ENCODE measurements around the gene NECAB2. TPM values are rescaled to one million over a fixed set of nuclear protein-coding genes. Genes with fewer than 3 reads are reported as not detected.

Gene NECAB2
- total and polyA plus RNA-seq, 2 donors: 0.20 to 1.0 TPM

DNA sequence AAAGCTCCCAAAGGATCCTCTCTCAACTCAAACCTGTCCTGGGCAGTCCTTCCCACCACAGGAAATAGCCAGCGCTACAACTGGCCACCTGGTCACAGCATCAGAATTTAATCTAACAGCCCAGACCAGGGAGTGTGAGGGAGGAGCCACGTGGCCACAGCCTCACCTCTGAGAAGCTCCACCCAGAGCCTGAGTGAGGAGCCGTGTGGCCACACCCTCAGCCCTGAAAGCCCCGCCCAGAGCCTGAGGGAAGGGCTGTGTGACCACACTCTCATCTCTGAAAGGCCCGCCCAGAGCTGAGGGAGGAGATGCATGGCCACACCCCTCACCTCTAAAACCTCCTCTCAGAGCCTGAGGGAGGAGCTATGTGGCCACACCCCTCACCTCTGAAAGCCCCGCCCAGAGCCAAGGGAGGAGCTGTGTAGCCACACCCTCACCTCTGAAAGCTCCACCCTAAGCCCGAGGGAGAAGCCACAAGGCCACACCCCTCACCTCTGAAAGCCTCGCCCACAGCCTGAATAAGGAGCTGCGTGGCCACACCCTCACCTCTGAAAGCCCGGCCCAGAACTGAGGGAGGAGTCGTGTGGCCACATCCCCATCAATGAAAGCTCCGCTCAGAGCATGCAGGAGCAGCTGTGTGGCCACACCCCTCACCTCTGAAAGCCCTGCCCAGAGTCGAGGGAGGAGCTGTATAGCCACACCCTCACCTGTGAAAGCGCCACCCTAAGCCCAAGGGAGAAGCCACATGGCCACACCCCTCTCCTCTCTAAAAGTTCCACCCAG, 45.9 kb downstream of the NECAB2 start:
- no peak for DNase-seq (ENCODE audit: extremely low spot score)
- Histone ChIP-seq H3K4me1 (ENCODE audit: insufficient read depth) (no peaks in the 10 kb centered on the region), H3K4me3 (ENCODE audit: low read depth, low read length) (no peak overlapping the region), H3K36me3 (ENCODE audit: insufficient read depth) (no peaks in the 10 kb centered on the region), H3K27ac (ENCODE audit: low read depth) (no peak overlapping the region)
- 13% methylated on average over 14 of the region's 14 CpGs for WGBS

DNA sequence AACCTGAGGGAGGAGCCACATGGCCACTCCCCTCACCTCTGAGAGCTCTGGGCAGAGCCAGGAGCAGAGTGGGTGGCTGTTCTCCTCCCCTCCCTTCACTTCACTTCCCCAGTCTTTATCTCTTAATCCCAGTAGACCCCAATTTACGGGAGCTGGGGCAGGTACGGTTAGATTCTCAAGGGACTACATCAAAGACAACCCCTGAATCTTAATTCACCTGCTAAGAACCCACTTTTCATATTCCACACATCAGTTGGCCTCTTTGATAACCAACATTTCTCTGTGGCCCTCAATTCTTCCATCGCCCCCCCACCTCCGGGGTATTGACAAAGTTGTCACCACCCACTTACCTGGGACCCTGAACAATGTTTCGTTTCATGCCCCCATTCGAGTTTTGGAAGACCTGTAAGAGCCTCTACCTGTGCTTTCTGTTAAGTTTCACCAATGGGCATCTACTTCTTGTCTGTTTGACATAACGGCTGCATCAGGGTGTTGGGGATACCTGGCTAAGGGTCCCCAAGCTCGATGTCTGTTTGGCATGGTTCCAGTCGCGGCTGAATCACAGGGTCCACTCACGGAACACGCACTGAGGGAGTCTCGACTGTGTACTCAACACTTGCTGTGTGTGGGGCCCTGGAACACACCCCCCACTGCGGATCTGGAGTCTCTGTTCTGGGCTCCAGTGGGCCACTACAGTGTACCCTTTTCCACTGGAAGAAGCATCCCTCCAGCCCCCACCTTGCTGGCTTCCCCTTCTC, 46.7 kb downstream of the NECAB2 start:
- Histone ChIP-seq H3K27ac (ENCODE audit: low read depth) (no peak overlapping the region), H3K4me1 (ENCODE audit: insufficient read depth) (no peaks in the 10 kb centered on the region), H3K4me3 (ENCODE audit: low read depth, low read length) (no peak overlapping the region), H3K36me3 (ENCODE audit: insufficient read depth) (no peaks in the 10 kb centered on the region)
- no peak for DNase-seq (ENCODE audit: extremely low spot score)
- WGBS: 71% methylated on average over 14 of the region's 14 CpGs

DNA sequence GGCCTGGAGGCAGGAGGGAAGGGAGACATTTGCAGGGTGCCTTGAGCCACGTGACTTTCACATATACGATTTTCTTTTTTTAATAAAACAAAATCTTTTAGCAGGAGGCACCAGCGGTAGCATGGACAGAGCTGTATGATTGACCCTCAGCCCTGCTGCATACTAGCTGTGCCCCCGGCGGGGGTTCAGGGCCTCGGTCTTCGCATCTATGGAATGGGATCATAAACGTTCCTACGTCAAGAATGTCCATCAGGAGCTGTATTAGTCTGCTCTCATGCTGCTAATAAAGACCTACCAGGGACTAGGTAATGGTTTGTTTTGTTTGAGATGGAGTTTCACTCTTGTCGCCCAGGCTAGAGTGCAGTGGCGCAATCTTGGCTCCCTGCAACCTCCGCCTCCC, 47.4 kb downstream of the NECAB2 start:
- H3K36me3 ChIP-seq (ENCODE audit: insufficient read depth): no peaks in the 10 kb centered on the region
- WGBS: 83% methylated on average over 12 of the region's 12 CpGs
- no peak overlapping the region for H3K27ac ChIP-seq (ENCODE audit: low read depth)
- H3K4me3 ChIP-seq (ENCODE audit: low read depth, low read length): no peak overlapping the region
- no peak for DNase-seq (ENCODE audit: extremely low spot score)
- no peaks in the 10 kb centered on the region for H3K4me1 ChIP-seq (ENCODE audit: insufficient read depth)

DNA sequence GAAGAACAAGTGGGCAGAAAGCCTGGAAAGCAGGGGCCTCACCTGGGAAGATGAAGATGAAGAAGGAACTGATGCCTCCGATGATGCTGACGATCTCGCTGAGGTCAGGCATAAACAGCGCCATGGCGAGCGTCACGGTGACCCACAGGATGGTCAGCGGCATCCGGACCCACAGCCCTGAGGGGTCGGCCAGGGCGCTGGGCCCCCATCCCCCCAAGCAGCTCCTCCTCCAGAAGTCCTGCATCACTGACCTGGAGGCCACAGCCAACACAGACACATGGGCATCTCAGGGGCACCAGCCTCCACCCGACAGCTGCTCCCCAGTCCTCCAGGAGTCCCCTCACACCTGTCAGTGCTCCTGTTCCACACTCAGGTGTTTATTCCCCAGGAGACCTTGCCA, 48.4 kb downstream of the NECAB2 start:
- Histone ChIP-seq H3K36me3 (ENCODE audit: insufficient read depth) (no peaks in the 10 kb centered on the region), H3K27ac (ENCODE audit: low read depth) (no peak overlapping the region), H3K4me1 (ENCODE audit: insufficient read depth) (no peaks in the 10 kb centered on the region), H3K4me3 (ENCODE audit: low read depth, low read length) (no peak overlapping the region)
- DNase-seq (ENCODE audit: extremely low spot score): no peak
- WGBS: 95% methylated on average over 12 of the region's 12 CpGs

DNA sequence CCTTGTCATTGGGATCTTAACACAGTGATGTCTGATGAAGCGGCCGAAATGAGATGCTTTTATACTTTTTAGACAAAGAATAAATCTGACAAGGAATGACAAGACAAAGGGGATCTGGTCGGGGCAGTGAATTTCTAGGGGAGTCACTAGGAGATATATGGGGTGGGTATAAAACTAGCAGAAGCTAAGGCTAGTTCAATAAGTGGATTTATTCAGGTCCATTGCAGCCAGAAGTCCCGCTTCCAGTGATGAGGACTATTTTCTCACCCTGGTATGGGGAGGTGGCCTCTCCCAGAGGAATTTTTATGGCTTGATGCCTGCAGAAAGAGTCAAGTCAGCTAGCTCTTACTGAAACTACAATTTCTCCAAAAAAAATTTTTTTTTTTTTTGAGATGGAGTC, 50.7 kb downstream of the NECAB2 start:
- H3K27ac ChIP-seq (ENCODE audit: low read depth): no peak overlapping the region
- 88% methylated on average over 4 of the region's 4 CpGs for WGBS
- H3K4me1 ChIP-seq (ENCODE audit: insufficient read depth): no peaks in the 10 kb centered on the region
- no peak for DNase-seq (ENCODE audit: extremely low spot score)
- H3K4me3 ChIP-seq (ENCODE audit: low read depth, low read length): no peak overlapping the region
- no peaks in the 10 kb centered on the region for H3K36me3 ChIP-seq (ENCODE audit: insufficient read depth)

DNA sequence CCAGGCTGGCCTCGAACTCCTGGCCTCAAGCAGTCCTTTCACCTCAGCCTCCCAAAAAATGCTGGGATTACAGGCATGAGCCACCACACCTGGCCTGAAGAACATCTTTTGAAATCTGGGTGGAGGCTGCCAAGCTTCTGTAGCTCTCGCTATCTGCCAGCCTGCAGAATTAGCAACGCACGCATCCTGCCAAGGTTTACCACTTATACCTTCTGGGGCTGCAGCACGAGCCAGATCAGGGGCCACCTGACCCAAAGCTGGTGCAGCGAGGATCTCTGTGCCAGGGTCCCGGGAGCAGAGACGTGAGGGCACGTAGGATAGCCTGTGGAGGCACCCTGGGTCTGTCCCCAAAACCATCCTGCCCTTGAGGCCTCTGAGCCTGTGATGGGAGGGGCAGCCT, 52.3 kb downstream of the NECAB2 start:
- WGBS: 91% methylated on average over 9 of the region's 9 CpGs
- Histone ChIP-seq H3K4me3 (ENCODE audit: low read depth, low read length) (no peak overlapping the region), H3K4me1 (ENCODE audit: insufficient read depth) (no peaks in the 10 kb centered on the region), H3K27ac (ENCODE audit: low read depth) (no peak overlapping the region), H3K36me3 (ENCODE audit: insufficient read depth) (no peaks in the 10 kb centered on the region)
- no peak for DNase-seq (ENCODE audit: extremely low spot score)

DNA sequence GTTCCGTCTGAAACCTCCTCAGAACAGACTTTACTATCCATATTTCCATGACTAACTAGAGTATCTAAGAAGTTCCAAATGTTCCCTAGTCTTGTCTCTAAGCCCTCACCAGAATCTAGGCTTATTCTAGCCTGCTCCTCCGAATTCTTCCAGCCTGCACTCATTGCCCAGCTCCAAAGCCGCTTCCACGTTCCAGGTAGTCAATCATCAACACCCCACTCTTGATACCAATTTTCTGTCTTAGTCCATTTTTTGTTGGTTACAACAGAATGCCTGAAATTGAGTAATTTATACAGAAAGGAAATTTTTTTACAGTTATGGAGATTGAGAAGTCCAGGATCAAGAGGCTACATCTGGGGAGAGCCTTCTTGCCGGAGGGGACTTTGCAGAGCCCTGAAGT, 53.4 kb downstream of the NECAB2 start:
- Histone ChIP-seq H3K4me1 (ENCODE audit: insufficient read depth) (no peaks in the 10 kb centered on the region), H3K27ac (ENCODE audit: low read depth) (no peak overlapping the region), H3K36me3 (ENCODE audit: insufficient read depth) (no peaks in the 10 kb centered on the region), H3K4me3 (ENCODE audit: low read depth, low read length) (no peak overlapping the region)
- no peak for DNase-seq (ENCODE audit: extremely low spot score)
- 73% methylated on average over 5 of the region's 5 CpGs for WGBS

DNA sequence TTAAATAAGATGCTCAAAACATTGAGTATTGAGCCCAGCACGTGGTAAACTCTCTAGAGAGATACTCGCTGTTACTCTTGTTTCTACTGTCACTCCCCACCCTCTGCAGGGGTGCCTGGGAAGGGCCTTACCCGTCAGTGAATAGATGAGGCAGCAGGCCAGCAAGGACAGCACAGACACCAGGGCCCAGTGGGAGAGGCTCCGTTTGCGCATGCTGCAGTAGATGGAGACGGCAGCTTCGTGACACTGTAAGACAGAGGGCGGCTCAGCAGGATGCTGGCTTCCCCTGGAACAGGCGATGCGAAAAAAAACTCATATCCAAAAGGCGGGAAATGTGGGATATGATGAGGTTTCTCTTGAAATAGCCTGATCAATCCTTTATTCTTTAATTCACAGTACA, 54.6 kb downstream of the NECAB2 start:
- no peaks in the 10 kb centered on the region for H3K36me3 ChIP-seq (ENCODE audit: insufficient read depth)
- H3K4me3 ChIP-seq (ENCODE audit: low read depth, low read length): no peak overlapping the region
- no peak overlapping the region for H3K27ac ChIP-seq (ENCODE audit: low read depth)
- DNase-seq (ENCODE audit: extremely low spot score): no peak
- 72% methylated on average over 11 of the region's 11 CpGs for whole genome bisulfite sequencing
- no peaks in the 10 kb centered on the region for H3K4me1 ChIP-seq (ENCODE audit: insufficient read depth)

DNA sequence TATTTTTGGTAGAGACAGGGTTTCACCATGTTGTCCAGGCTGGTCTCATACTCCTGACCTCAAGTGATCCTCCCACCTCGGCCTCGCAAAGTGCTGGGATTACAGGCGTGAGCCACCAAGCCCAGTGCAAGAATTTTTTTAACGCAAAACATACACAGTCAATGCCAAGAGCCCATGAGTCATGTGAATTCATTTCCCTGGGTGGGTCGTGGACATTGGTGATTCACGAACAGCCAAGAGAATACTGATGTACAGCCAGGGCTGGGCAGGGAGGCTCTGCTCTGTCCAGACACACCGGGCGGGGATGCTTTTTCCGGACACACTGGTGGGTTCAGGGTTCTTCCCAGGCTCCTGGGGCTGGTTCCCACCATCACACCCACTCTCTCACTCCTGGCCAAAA, 56.8 kb downstream of the NECAB2 start:
- no peak overlapping the region for H3K27ac ChIP-seq (ENCODE audit: low read depth)
- no peak overlapping the region for H3K4me3 ChIP-seq (ENCODE audit: low read depth, low read length)
- H3K36me3 ChIP-seq (ENCODE audit: insufficient read depth): no peaks in the 10 kb centered on the region
- DNase-seq (ENCODE audit: extremely low spot score): no peak
- H3K4me1 ChIP-seq (ENCODE audit: insufficient read depth): no peaks in the 10 kb centered on the region
- WGBS: 52% methylated on average over 9 of the region's 9 CpGs

DNA sequence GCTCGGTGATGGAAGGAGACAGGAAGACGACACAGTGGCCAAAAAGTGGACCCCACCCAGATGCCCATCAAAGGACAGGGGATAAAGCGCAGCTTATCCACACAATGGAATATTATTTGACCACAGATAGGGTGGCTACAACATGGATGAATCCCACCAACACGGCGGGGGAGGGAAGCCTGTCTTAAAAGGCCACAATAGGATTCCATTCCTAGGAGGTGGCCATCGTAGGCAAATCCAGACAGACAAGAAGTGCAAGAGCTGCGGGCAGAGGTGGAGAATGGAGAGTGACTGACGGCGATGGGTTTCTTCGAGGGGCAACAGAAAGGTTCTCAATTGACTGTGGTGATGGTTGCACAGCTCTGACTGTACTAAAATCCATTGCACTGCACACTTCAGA, 58.6 kb downstream of the NECAB2 start:
- DNase-seq (ENCODE audit: extremely low spot score): no peak
- H3K36me3 ChIP-seq (ENCODE audit: insufficient read depth): no peaks in the 10 kb centered on the region
- H3K4me1 ChIP-seq (ENCODE audit: insufficient read depth): no peaks in the 10 kb centered on the region
- no peak overlapping the region for H3K4me3 ChIP-seq (ENCODE audit: low read depth, low read length)
- WGBS: 87% methylated on average over 10 of the region's 10 CpGs
- H3K27ac ChIP-seq (ENCODE audit: low read depth): no peak overlapping the region

DNA sequence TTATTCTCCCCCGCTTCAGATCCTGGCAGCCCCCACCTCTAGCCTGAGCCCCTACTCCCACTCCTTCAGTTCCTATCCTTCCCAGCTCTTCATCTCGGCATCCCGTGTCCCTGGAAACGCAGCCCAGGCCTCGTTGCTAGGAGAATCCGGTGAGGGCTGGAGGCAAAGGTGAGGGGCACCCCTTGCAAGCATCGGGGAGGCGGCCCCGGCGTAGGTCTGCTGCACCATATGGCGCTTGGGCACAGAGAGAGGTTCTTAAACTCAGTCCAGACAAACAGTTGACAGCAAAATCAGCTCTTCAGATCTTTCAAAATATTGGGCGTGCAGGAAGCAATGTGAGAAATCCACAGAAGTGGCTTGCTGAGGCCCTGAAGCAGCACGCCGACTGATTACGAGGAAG, 59.6 kb downstream of the NECAB2 start:
- Histone ChIP-seq H3K36me3 (ENCODE audit: insufficient read depth) (no peaks in the 10 kb centered on the region), H3K4me3 (ENCODE audit: low read depth, low read length) (no peak overlapping the region), H3K4me1 (ENCODE audit: insufficient read depth) (no peaks in the 10 kb centered on the region), H3K27ac (ENCODE audit: low read depth) (no peak overlapping the region)
- WGBS: 62% methylated on average over 15 of the region's 15 CpGs
- DNase-seq (ENCODE audit: extremely low spot score): no peak

DNA sequence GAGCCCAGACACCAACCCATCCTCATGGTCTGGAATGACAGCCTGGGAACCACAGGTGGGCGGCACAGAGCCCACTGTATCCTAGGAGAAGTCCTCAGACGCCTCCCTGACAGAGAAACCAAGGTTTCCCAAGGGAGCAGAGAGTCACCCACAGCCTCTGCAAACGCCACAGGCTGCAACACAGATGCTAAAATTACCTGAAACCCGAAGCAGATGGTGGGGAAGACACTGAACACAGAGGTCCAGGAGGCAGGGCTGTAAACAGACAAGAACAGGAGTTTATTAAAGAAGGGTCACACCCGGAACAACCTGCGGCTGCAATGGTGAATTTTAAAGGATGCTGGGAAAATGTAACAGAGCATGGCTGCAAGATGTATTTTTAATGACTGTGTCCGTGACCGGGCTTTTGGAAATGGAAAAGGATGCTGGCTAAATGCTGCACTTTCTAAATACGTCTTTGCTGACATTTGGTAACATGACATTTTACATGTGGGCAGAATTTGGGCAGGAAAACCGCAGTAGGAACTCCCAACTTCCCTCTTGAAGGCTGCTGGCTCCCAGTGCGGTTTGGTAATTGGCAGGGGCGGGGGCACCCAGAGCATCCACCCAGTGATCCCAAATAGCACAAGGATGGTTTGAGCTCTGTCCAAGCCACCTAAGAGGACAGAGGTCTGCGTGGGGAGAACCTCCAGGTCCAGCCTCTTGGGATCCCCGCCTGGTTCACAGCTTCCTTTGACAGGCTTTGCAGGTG, 61.4 kb downstream of the NECAB2 start:
- WGBS: 79% methylated on average over 14 of the region's 14 CpGs
- DNase-seq (ENCODE audit: extremely low spot score): no peak
- Histone ChIP-seq H3K36me3 (ENCODE audit: insufficient read depth) (no peaks in the 10 kb centered on the region), H3K4me1 (ENCODE audit: insufficient read depth) (no peaks in the 10 kb centered on the region), H3K4me3 (ENCODE audit: low read depth, low read length) (no peak overlapping the region), H3K27ac (ENCODE audit: low read depth) (no peak overlapping the region)

DNA sequence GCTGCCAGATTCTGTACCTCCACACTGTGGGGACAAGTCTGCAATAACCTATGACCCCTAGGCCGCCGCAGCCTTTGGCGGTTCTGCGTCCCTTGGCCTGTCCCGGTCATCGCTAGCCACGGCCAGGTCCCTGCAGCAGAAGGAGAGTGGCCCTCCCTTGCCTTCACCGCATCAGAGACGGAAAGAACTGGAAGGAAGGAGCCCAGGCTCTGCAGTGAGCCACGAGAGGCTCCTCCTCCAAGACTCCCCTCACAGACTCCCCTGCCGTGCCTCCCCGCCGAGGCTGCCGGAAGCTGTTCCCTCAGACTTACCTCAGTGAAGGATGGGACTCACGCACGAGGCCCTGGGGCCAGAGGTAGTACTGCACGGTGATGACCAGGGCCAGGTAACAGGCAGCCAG, 63.5 kb downstream of the NECAB2 start:
- H3K4me3 ChIP-seq (ENCODE audit: low read depth, low read length): no peak overlapping the region
- no peaks in the 10 kb centered on the region for H3K36me3 ChIP-seq (ENCODE audit: insufficient read depth)
- DNase-seq (ENCODE audit: extremely low spot score): no peak
- H3K27ac ChIP-seq (ENCODE audit: low read depth): no peak overlapping the region
- no peaks in the 10 kb centered on the region for H3K4me1 ChIP-seq (ENCODE audit: insufficient read depth)
- whole genome bisulfite sequencing: 74% methylated on average over 17 of the region's 17 CpGs
